ENCODE results near the gene TMEM125. TPM values are rescaled to one million over a fixed set of nuclear protein-coding genes. Genes with fewer than 3 reads are reported as not detected.

TMEM125 gene
- total RNA-seq, 1 donor from 2014 or later = 0.64 TPM

- TF ChIP-seq EZH2 (IDR thresholded peaks at IDR 0.05; ENCODE audit: insufficient read depth, low read length) (no peak), CTCF (IDR thresholded peaks at IDR 0.05; ENCODE audit: insufficient read depth, low read depth, low read length) (no peak)
- Histone ChIP-seq H3K4me2 (ENCODE audit: low read length) (peak overlapping the region; percentile 71), H2AFZ (ENCODE audit: low read depth, low read length) (peak overlapping the region; percentile 34), H3K27ac (ENCODE audit: low read depth, low read length) (no peak overlapping the region), H3K79me2 (ENCODE audit: insufficient read depth, low read length) (no peaks in the 10 kb centered on the region), H3K4me1 (ENCODE audit: insufficient read depth, low read length) (peaks cover 7% of the 10 kb centered on the region), H4K20me1 (ENCODE audit: insufficient read depth, low read length) (no peaks in the 10 kb centered on the region), H3K36me3 (ENCODE audit: insufficient read depth, low read length) (no peaks in the 10 kb centered on the region), H3K9ac (ENCODE audit: low read length) (no peak overlapping the region), H3K9me3 (ENCODE audit: insufficient read depth, low read depth, low read length) (no peaks in the 10 kb centered on the region), H3K27me3 (ENCODE audit: insufficient read depth, low read length) (peaks cover 2% of the 10 kb centered on the region), H3K4me3 (ENCODE audit: insufficient read depth, low read depth, low read length) (peak overlapping the region; percentile 5)
- peaks cover 7% of the 10 kb centered on the region for H3K27me3 Mint-ChIP-seq (ENCODE audit: low read depth, unreplicated experiment)
- H3K27ac Mint-ChIP-seq (ENCODE audit: unreplicated experiment) = no peak overlapping the region
- peaks cover 7% of the 10 kb centered on the region for H3K9me3 Mint-ChIP-seq (ENCODE audit: unreplicated experiment)
- H3K4me3 Mint-ChIP-seq (ENCODE audit: unreplicated experiment) = peak overlapping the region; percentile 64
- DNase-seq (ENCODE audit: low read depth) (no peak), FAIRE-seq (no peak)
- H3K36me3 Mint-ChIP-seq (ENCODE audit: low read depth, unreplicated experiment) = peaks cover 4% of the 10 kb centered on the region
- H3K4me1 Mint-ChIP-seq (ENCODE audit: low read depth, unreplicated experiment) = peaks cover 4% of the 10 kb centered on the region
These were observed 775 bp downstream of the TMEM125 start for GRCh38 chr1:43270421-43271095.

GRCh38 chr1:43271186-43272118 lies 1.7 kb downstream of the TMEM125 start:
- Histone ChIP-seq H3K9me3 (ENCODE audit: insufficient read depth, low read depth, low read length) (no peaks in the 10 kb centered on the region), H2AFZ (ENCODE audit: low read depth, low read length) (peak overlapping the region; percentile 34), H3K79me2 (ENCODE audit: insufficient read depth, low read length) (no peaks in the 10 kb centered on the region), H3K9ac (ENCODE audit: low read length) (no peak overlapping the region), H3K4me1 (ENCODE audit: insufficient read depth, low read length) (peaks cover 7% of the 10 kb centered on the region), H3K4me2 (ENCODE audit: low read length) (peak overlapping the region; percentile 71), H3K36me3 (ENCODE audit: insufficient read depth, low read length) (no peaks in the 10 kb centered on the region), H3K27ac (ENCODE audit: low read depth, low read length) (no peak overlapping the region), H4K20me1 (ENCODE audit: insufficient read depth, low read length) (no peaks in the 10 kb centered on the region), H3K27me3 (ENCODE audit: insufficient read depth, low read length) (peaks cover 5% of the 10 kb centered on the region), H3K4me3 (ENCODE audit: insufficient read depth, low read depth, low read length) (no peak overlapping the region)
- H3K4me3 Mint-ChIP-seq (ENCODE audit: unreplicated experiment) = peak overlapping the region; percentile 54
- TF ChIP-seq CTCF (IDR thresholded peaks at IDR 0.05; ENCODE audit: insufficient read depth, low read depth, low read length) = no peak
- no peak for TF ChIP-seq EZH2 (IDR thresholded peaks at IDR 0.05; ENCODE audit: insufficient read depth, low read length)
- H3K4me1 Mint-ChIP-seq (ENCODE audit: low read depth, unreplicated experiment) = peaks cover 4% of the 10 kb centered on the region
- no peak overlapping the region for H3K27ac Mint-ChIP-seq (ENCODE audit: unreplicated experiment)
- no peaks in the 10 kb centered on the region for H3K36me3 Mint-ChIP-seq (ENCODE audit: low read depth, unreplicated experiment)
- DNase-seq (ENCODE audit: low read depth) (peak; percentile 18), FAIRE-seq (no peak)
- peaks cover 10% of the 10 kb centered on the region for H3K27me3 Mint-ChIP-seq (ENCODE audit: low read depth, unreplicated experiment)
- H3K9me3 Mint-ChIP-seq (ENCODE audit: unreplicated experiment) = peaks cover 3% of the 10 kb centered on the region
